H1 (cell line): ENCODE data around the gene GARS1. TPM values are rescaled to one million over a fixed set of nuclear protein-coding genes. Genes with fewer than 3 reads are reported as not detected.

ENCODE experiments used
- CBX5 ChIP-seq: fragments of 300-800, 300-1000 bp; sonication (generic); IDR thresholded peaks from 2 replicates; pipeline ENCODE4 v1.7.1; 2016; ENCODE audit warnings: antibody characterized with exemption, low read length, low read depth
- CHD7 ChIP-seq: fragments of 300-600 bp; sonication (generic); IDR thresholded peaks from 2 replicates; pipeline ENCODE4 v1.7.1; 2012; ENCODE audit warnings: low read length, moderate library complexity, mild to moderate bottlenecking, inconsistent platforms; ENCODE audit not compliant: insufficient replicate concordance
- E2F6 ChIP-seq: IDR thresholded peaks from 2 replicates; pipeline ENCODE4 v1.6.1; 2012; ENCODE audit warnings: inconsistent platforms
- MAFK ChIP-seq: IDR thresholded peaks from 2 replicates; pipeline ENCODE4 v1.6.1; 2012; ENCODE audit warnings: low read depth, mild to moderate bottlenecking, improper control_type of control experiment, low read length
- polyA plus RNA-seq, 7 experiments: library from polyadenylated mRNA; depleted of rRNA in 3 of 7; stranded (reverse) in 5 of 7; unstranded in 2 of 7; fragments of >200 nt in 5 of 7; fragments of 200-250 nt in 2 of 7; gene quantifications; 1 replicate in 5 of 7; 2 replicates in 1 of 7; 4 replicates in 1 of 7; pipeline versions ENCODE4 v1.2.1 to v1.2.3, GENCODE V29; 2011 to 2013; ENCODE audit warnings: missing spikeins in 2 of 7, mixed read lengths in 2 of 7
- total RNA-seq: library from RNA; stranded (reverse); fragmentation: NEBNext Ultra II Directional; extraction: Animal tissue kit (Norgen Biotek cat#: 25700); gene quantifications from 2 replicates; pipeline ENCODE4 v1.2.1, GENCODE V29; 2021

Gene GARS1
- total and polyA plus RNA-seq, 2 of the 8 experiments (the other 6 are each of a cell fraction or from before 2014, with no cell fraction given) = 270 to 476 TPM

- TF ChIP-seq CHD7 (no peak), MAFK (no peak), CBX5 (no peak), E2F6 (no peak)
- TF ChIP-seq, all 59 proteins: peak for 0
Measured at GRCh38 chr7:30618080-30618676, 23.5 kb downstream of the GARS1 start (continued).
